Type B pancreatic cell (in vitro differentiated cells): ENCODE measurements around the gene SMCO4. TPM values are rescaled to one million over a fixed set of nuclear protein-coding genes. Genes with fewer than 3 reads are reported as not detected.

Source experiments
- DNase-seq: peaks from one replicate; pipeline ENCODE4 v3.0.0; 2021; ENCODE audit warnings: mixed read lengths; ENCODE audit not compliant: unreplicated experiment; ENCODE audit errors: extremely low spot score
- H3K27ac Mint-ChIP-seq: 2 replicates; pipeline ENCODE4 v1.8.0; 2021; ENCODE audit warnings: mild to moderate bottlenecking, mixed read lengths
- H3K27me3 Mint-ChIP-seq: 2 replicates; pipeline ENCODE4 v1.8.0; 2021; ENCODE audit warnings: mixed read lengths
- H3K36me3 Mint-ChIP-seq: 2 replicates; pipeline ENCODE4 v1.8.0; 2021; ENCODE audit warnings: mixed read lengths
- H3K4me1 Mint-ChIP-seq: one replicate; pipeline ENCODE4 v1.8.0; 2021; ENCODE audit warnings: mixed read lengths; ENCODE audit not compliant: unreplicated experiment
- H3K4me3 Mint-ChIP-seq: 2 replicates; pipeline ENCODE4 v1.8.0; 2021; ENCODE audit warnings: mild to moderate bottlenecking, mixed read lengths
- H3K9me3 Mint-ChIP-seq: 2 replicates; pipeline ENCODE4 v1.8.0; 2021; ENCODE audit warnings: mixed read lengths
- CTCF ChIP-seq: fragments of 200-600 bp; sonication (generic); conservative IDR thresholded peaks from 2 replicates; pipeline ENCODE4 v1.5.0; 2021; ENCODE audit warnings: antibody characterized with exemption, mild to moderate bottlenecking
- total RNA-seq: library from RNA; stranded (reverse); gene quantifications from 2 replicates; pipeline ENCODE4 v1.2.1, GENCODE V29; 2021; ENCODE audit warnings: low replicate concordance

The SMCO4 gene
- total RNA-seq, 1 donor from 2014 or later = 18.2 TPM

GRCh38 chr11:93560199-93560932 lies 17.2 kb upstream of the SMCO4 start:
- Mint-ChIP-seq H3K27ac (no peak overlapping the region), H3K4me3 (no peak overlapping the region), H3K27me3 (peaks cover 33% of the 10 kb centered on the region), H3K9me3 (no peaks in the 10 kb centered on the region), H3K4me1 (no peaks in the 10 kb centered on the region), H3K36me3 (no peaks in the 10 kb centered on the region)
- no peak for TF ChIP-seq CTCF
- no peak for DNase-seq

GRCh38 chr11:93559681-93560080 lies 16.5 kb upstream of the SMCO4 start:
- H3K9me3 Mint-ChIP-seq = no peaks in the 10 kb centered on the region
- H3K4me1 Mint-ChIP-seq = no peaks in the 10 kb centered on the region
- H3K27me3 Mint-ChIP-seq = peaks cover 33% of the 10 kb centered on the region
- no peak overlapping the region for H3K27ac Mint-ChIP-seq
- DNase-seq = no peak
- H3K36me3 Mint-ChIP-seq = no peaks in the 10 kb centered on the region
- no peak overlapping the region for H3K4me3 Mint-ChIP-seq
- TF ChIP-seq CTCF = no peak

GRCh38 chr11:93552874-93553273 lies 9.7 kb upstream of the SMCO4 start:
- no peaks in the 10 kb centered on the region for H3K4me1 Mint-ChIP-seq
- no peak for TF ChIP-seq CTCF
- DNase-seq = no peak
- no peak overlapping the region for H3K4me3 Mint-ChIP-seq
- no peaks in the 10 kb centered on the region for H3K9me3 Mint-ChIP-seq
- peaks cover 31% of the 10 kb centered on the region for H3K27me3 Mint-ChIP-seq
- H3K27ac Mint-ChIP-seq = no peak overlapping the region
- H3K36me3 Mint-ChIP-seq = no peaks in the 10 kb centered on the region

- peaks cover 25% of the 10 kb centered on the region for H3K27me3 Mint-ChIP-seq
Observed at GRCh38 chr11:93549976-93550375, 6.8 kb upstream of the SMCO4 start.

GRCh38 chr11:93548679-93549319 lies 5.6 kb upstream of the SMCO4 start:
- Mint-ChIP-seq H3K36me3 (no peaks in the 10 kb centered on the region), H3K27me3 (peaks cover 26% of the 10 kb centered on the region), H3K4me1 (peaks cover 4% of the 10 kb centered on the region), H3K27ac (no peak overlapping the region), H3K9me3 (no peaks in the 10 kb centered on the region), H3K4me3 (no peak overlapping the region)
- no peak for TF ChIP-seq CTCF
- DNase-seq = no peak

More at GRCh38 chr11:93549976-93550375, 6.8 kb upstream of the SMCO4 start:
- Mint-ChIP-seq H3K9me3 (no peaks in the 10 kb centered on the region), H3K36me3 (no peaks in the 10 kb centered on the region), H3K4me1 (peaks cover 4% of the 10 kb centered on the region), H3K27ac (no peak overlapping the region), H3K4me3 (no peak overlapping the region)
- TF ChIP-seq CTCF = no peak
- no peak for DNase-seq
